NOMO-1 treated with dmso at 0.1 percent for 144 hours (cell line): Measurements from ENCODE around the gene MGMT.

Source experiments
- DNase-seq: peaks from one replicate; lab custom pipeline; 2025; ENCODE audit not compliant: unreplicated experiment; lab: John Stamatoyannopoulos, UW

MGMT gene

GRCh38 chr10:129768437-129769355 lies 301.7 kb downstream of the MGMT start:
- DNase-seq, result no peak

GRCh38 chr10:129769381-129770116 lies 302.5 kb downstream of the MGMT start:
- no peak for DNase-seq

GRCh38 chr10:129770286-129770685 lies 303.2 kb downstream of the MGMT start:
- DNase-seq, result no peak

- DNase-seq, result no peak
These were observed 304.0 kb downstream of the MGMT start for GRCh38 chr10:129771024-129771423.

- DNase-seq, result no peak
These were observed 304.5 kb downstream of the MGMT start for GRCh38 chr10:129771576-129771975.

GRCh38 chr10:129771991-129772431 lies 305.0 kb downstream of the MGMT start:
- DNase-seq, result no peak

GRCh38 chr10:129772468-129773358 lies 305.7 kb downstream of the MGMT start:
- DNase-seq, result no peak

GRCh38 chr10:129773359-129773990 lies 306.4 kb downstream of the MGMT start:
- DNase-seq, result no peak

- DNase-seq, result no peak
These were observed 307.2 kb downstream of the MGMT start for GRCh38 chr10:129774082-129774735.

- no peak for DNase-seq
These were observed 307.8 kb downstream of the MGMT start for GRCh38 chr10:129774736-129775401.

GRCh38 chr10:129775681-129776080 lies 308.6 kb downstream of the MGMT start:
- no peak for DNase-seq

GRCh38 chr10:129777687-129778086 lies 310.6 kb downstream of the MGMT start:
- DNase-seq, result no peak

- no peak for DNase-seq
These were observed 311.5 kb downstream of the MGMT start for GRCh38 chr10:129778571-129778970.

GRCh38 chr10:129779126-129780111 lies 312.4 kb downstream of the MGMT start:
- no peak for DNase-seq

- DNase-seq, result no peak
These were observed 313.2 kb downstream of the MGMT start for GRCh38 chr10:129780198-129780597.

GRCh38 chr10:129780901-129781795 lies 314.1 kb downstream of the MGMT start:
- no peak for DNase-seq

GRCh38 chr10:129784291-129784690 lies 317.2 kb downstream of the MGMT start:
- DNase-seq, result no peak
